ENCODE results near the gene CYSTM1.

Gene CYSTM1

GRCh38 chr5:140221697-140222223 is 46.8 kb downstream of the CYSTM1 start:
- Histone ChIP-seq H3K27ac (ENCODE audit: low read depth, low read length) (no peak overlapping the region), H3K4me2 (ENCODE audit: low read length) (no peak overlapping the region)
- TF ChIP-seq EZH2phosphoT487 (IDR thresholded peaks at IDR 0.05; ENCODE audit: borderline replicate concordance, low read length) (no peak), CTCF (IDR thresholded peaks at IDR 0.05; ENCODE audit: low read depth, low read length, poor library complexity, severe bottlenecking) (no peak)

GRCh38 chr5:140222416-140222815 is 47.4 kb downstream of the CYSTM1 start:
- Histone ChIP-seq H3K27ac (ENCODE audit: low read depth, low read length) (no peak overlapping the region), H3F3A (ENCODE audit: control insufficient read depth, insufficient read depth) (no peaks in the 10 kb centered on the region), H4K20me1 (ENCODE audit: control insufficient read depth, insufficient read depth, low read depth, low read length) (no peaks in the 10 kb centered on the region), H3K4me1 (ENCODE audit: control insufficient read depth, low read length) (no peaks in the 10 kb centered on the region), H3K36me3 (ENCODE audit: control insufficient read depth, low read length) (no peaks in the 10 kb centered on the region), H3K79me2 (ENCODE audit: control insufficient read depth, low read length) (no peaks in the 10 kb centered on the region), H3K9me2 (replicated peaks; ENCODE audit: control insufficient read depth, low read length) (no peaks in the 10 kb centered on the region), H3K27me3 (ENCODE audit: control insufficient read depth, low read length) (no peaks in the 10 kb centered on the region), H3K9me3 (ENCODE audit: control insufficient read depth, insufficient read depth, low read length) (no peaks in the 10 kb centered on the region), H3K4me2 (ENCODE audit: low read length) (no peak overlapping the region), H3K4me3 (ENCODE audit: low read length) (no peak overlapping the region)
- TF ChIP-seq EZH2phosphoT487 (IDR thresholded peaks at IDR 0.05; ENCODE audit: borderline replicate concordance, low read length) (no peak), CTCF (IDR thresholded peaks at IDR 0.05; ENCODE audit: low read depth, low read length, poor library complexity, severe bottlenecking) (no peak)

More at GRCh38 chr5:140221697-140222223, 46.8 kb downstream of the CYSTM1 start:
- Histone ChIP-seq H3K27me3 (ENCODE audit: control insufficient read depth, low read length) (no peaks in the 10 kb centered on the region), H3K79me2 (ENCODE audit: control insufficient read depth, low read length) (no peaks in the 10 kb centered on the region), H3K36me3 (ENCODE audit: control insufficient read depth, low read length) (no peaks in the 10 kb centered on the region), H4K20me1 (ENCODE audit: control insufficient read depth, insufficient read depth, low read depth, low read length) (no peaks in the 10 kb centered on the region), H3F3A (ENCODE audit: control insufficient read depth, insufficient read depth) (no peaks in the 10 kb centered on the region), H3K4me3 (ENCODE audit: low read length) (no peak overlapping the region), H3K9me3 (ENCODE audit: control insufficient read depth, insufficient read depth, low read length) (no peaks in the 10 kb centered on the region), H3K4me1 (ENCODE audit: control insufficient read depth, low read length) (no peaks in the 10 kb centered on the region), H3K9me2 (replicated peaks; ENCODE audit: control insufficient read depth, low read length) (no peaks in the 10 kb centered on the region)

- H3K27me3 ChIP-seq (ENCODE audit: control insufficient read depth, low read length) = no peaks in the 10 kb centered on the region
Observed at GRCh38 chr5:140223567-140223966, 48.6 kb downstream of the CYSTM1 start.

More at GRCh38 chr5:140223567-140223966, 48.6 kb downstream of the CYSTM1 start:
- H4K20me1 ChIP-seq (ENCODE audit: control insufficient read depth, insufficient read depth, low read depth, low read length) = no peaks in the 10 kb centered on the region
- no peaks in the 10 kb centered on the region for H3K9me2 ChIP-seq (replicated peaks; ENCODE audit: control insufficient read depth, low read length)
- H3K79me2 ChIP-seq (ENCODE audit: control insufficient read depth, low read length) = no peaks in the 10 kb centered on the region
- H3K4me2 ChIP-seq (ENCODE audit: low read length) = no peak overlapping the region
- no peak overlapping the region for H3K27ac ChIP-seq (ENCODE audit: low read depth, low read length)
- no peaks in the 10 kb centered on the region for H3K4me1 ChIP-seq (ENCODE audit: control insufficient read depth, low read length)
- H3K9me3 ChIP-seq (ENCODE audit: control insufficient read depth, insufficient read depth, low read length) = no peaks in the 10 kb centered on the region
- no peaks in the 10 kb centered on the region for H3F3A ChIP-seq (ENCODE audit: control insufficient read depth, insufficient read depth)
- TF ChIP-seq EZH2phosphoT487 (IDR thresholded peaks at IDR 0.05; ENCODE audit: borderline replicate concordance, low read length) (no peak), CTCF (IDR thresholded peaks at IDR 0.05; ENCODE audit: low read depth, low read length, poor library complexity, severe bottlenecking) (no peak)
- no peak overlapping the region for H3K4me3 ChIP-seq (ENCODE audit: low read length)
- H3K36me3 ChIP-seq (ENCODE audit: control insufficient read depth, low read length) = no peaks in the 10 kb centered on the region

Measured in DOHH2 (cell line).